Glomerular endothelial cell (primary cell): Measurements from ENCODE around the gene ADK. TPM values are rescaled to one million over a fixed set of nuclear protein-coding genes. Genes with fewer than 3 reads are reported as not detected.
"Not testable (repeated sequence)": the region's sequence is repeated elsewhere in the genome, so short reads cannot be mapped to it uniquely, and the experiment has no call there.

Experiments used
- DNase-seq: peaks from one replicate; pipeline ENCODE4 v3.0.0-alpha.2; 2011; ENCODE audit warnings: low read depth, low spot score; ENCODE audit errors: extremely low read depth
- total RNA-seq: library from RNA; depleted of rRNA; stranded (reverse); fragments of >200 nt; gene quantifications from 2 replicates; pipeline ENCODE4 v1.2.3, GENCODE V29; 2015

ADK gene
- total RNA-seq: 23.9 and 31.1 TPM in 2 replicates

GRCh38 chr10:74150990-74151878 lies at the start of gene ADK:
ADK (plus strand) TSS chr10:74151221; CDS start chr10:74151279, 58 bp downstream.
- peak; percentile 98 for DNase-seq

- no peak for DNase-seq
Measured at GRCh38 chr10:74103560-74104258, 47.3 kb upstream of the ADK start.

- DNase-seq: no peak
Measured at GRCh38 chr10:74104480-74104879, 46.5 kb upstream of the ADK start.

GRCh38 chr10:74104996-74105395 lies 46.0 kb upstream of the ADK start:
- no peak for DNase-seq

- DNase-seq: no peak
Measured at GRCh38 chr10:74107391-74107790, 43.6 kb upstream of the ADK start.

GRCh38 chr10:74109452-74109851 lies 41.6 kb upstream of the ADK start:
- DNase-seq: no peak

GRCh38 chr10:74110120-74110519 lies 40.9 kb upstream of the ADK start:
- no peak for DNase-seq

- no peak for DNase-seq
Measured at GRCh38 chr10:74111799-74112198, 39.2 kb upstream of the ADK start.

- no peak for DNase-seq
Measured at GRCh38 chr10:74113546-74113945, 37.5 kb upstream of the ADK start.

- DNase-seq: no peak
Measured at GRCh38 chr10:74114041-74114448, 37.0 kb upstream of the ADK start.

GRCh38 chr10:74117738-74118137 lies 33.3 kb upstream of the ADK start:
- no peak for DNase-seq

- no peak for DNase-seq
Measured at GRCh38 chr10:74118804-74119203, 32.2 kb upstream of the ADK start.

GRCh38 chr10:74120911-74121310 lies 30.1 kb upstream of the ADK start:
- no peak for DNase-seq

- DNase-seq: no peak
Measured at GRCh38 chr10:74121368-74121767, 29.7 kb upstream of the ADK start.

GRCh38 chr10:74122060-74122459 lies 29.0 kb upstream of the ADK start:
- no peak for DNase-seq

- DNase-seq: no peak
Measured at GRCh38 chr10:74123081-74123480, 27.9 kb upstream of the ADK start.

GRCh38 chr10:74133923-74134820 lies 16.8 kb upstream of the ADK start:
- no peak for DNase-seq

GRCh38 chr10:74135452-74135851 lies 15.6 kb upstream of the ADK start:
- no peak for DNase-seq

GRCh38 chr10:74137992-74138391 lies 13.0 kb upstream of the ADK start:
- DNase-seq: no peak

GRCh38 chr10:74138596-74138995 lies 12.4 kb upstream of the ADK start:
- DNase-seq: not testable (repeated sequence)

- no peak for DNase-seq
Measured at GRCh38 chr10:74139981-74140380, 11.0 kb upstream of the ADK start.
